GM23338 (cell line): ENCODE measurements around the gene DESI1. TPM values are rescaled to one million over a fixed set of nuclear protein-coding genes. Genes with fewer than 3 reads are reported as not detected.
"Not testable (repeated sequence)": the region's sequence is repeated elsewhere in the genome, so short reads cannot be mapped to it uniquely, and the experiment has no call there.

Experiments used
- ATAC-seq: fragments of 200-7000 bp; cut with Tn5 transposase; 3 replicates; pipeline ENCODE4 v1.9.1; 2020
- DNase-seq: peaks from one replicate; pipeline ENCODE4 v3.0.0-alpha.2; 2015; ENCODE audit warnings: low spot score
- H2AFZ ChIP-seq: fragments of 200-600 bp; sonication (generic); 2 replicates; pipeline ENCODE4 v1.8.0; 2016; ENCODE audit warnings: antibody characterized with exemption, mild to moderate bottlenecking, moderate library complexity
- H3F3A ChIP-seq: fragments of 200-600 bp; sonication (generic); replicated peaks from 2 replicates; pipeline ENCODE4 v1.8.0; 2017; ENCODE audit warnings: antibody characterized with exemption, mixed run types, low read depth
- H3K27ac ChIP-seq: fragments of 200-600 bp; sonication (generic); 2 replicates; pipeline ENCODE4 v1.6.1; 2016; ENCODE audit warnings: low read depth
- H3K27me3 ChIP-seq: fragments of 200-600 bp; sonication (generic); 2 replicates; pipeline ENCODE4 v1.8.0; 2016; ENCODE audit warnings: mild to moderate bottlenecking, mixed run types, moderate library complexity; ENCODE audit not compliant: insufficient read depth
- H3K36me3 ChIP-seq: fragments of 200-600 bp; sonication (generic); 2 replicates; pipeline ENCODE4 v1.8.0; 2016; ENCODE audit warnings: mild to moderate bottlenecking; ENCODE audit not compliant: insufficient read depth
- H3K4me1 ChIP-seq: fragments of 200-600 bp; sonication (generic); 2 replicates; pipeline ENCODE4 v1.8.0; 2016; ENCODE audit warnings: mild to moderate bottlenecking, moderate library complexity; ENCODE audit not compliant: insufficient read depth
- H3K4me2 ChIP-seq: fragments of 200-600 bp; sonication (generic); 2 replicates; pipeline ENCODE4 v1.7.1; 2017; ENCODE audit warnings: mixed run types
- H3K4me3 ChIP-seq: fragments of 200-600 bp; sonication (generic); 2 replicates; pipeline ENCODE4 v1.6.1; 2016; ENCODE audit warnings: mixed run types
- H3K79me2 ChIP-seq: fragments of 200-600 bp; sonication (generic); replicated peaks from 2 replicates; pipeline ENCODE4 v1.8.0; 2017; ENCODE audit warnings: mild to moderate bottlenecking; ENCODE audit not compliant: insufficient read depth
- H3K9me2 ChIP-seq: fragments of 200-600 bp; sonication (generic); 2 replicates; pipeline ENCODE4 v1.8.0; 2017; ENCODE audit not compliant: insufficient read depth
- H4K20me1 ChIP-seq: fragments of 200-600 bp; sonication (generic); replicated peaks from 2 replicates; pipeline ENCODE4 v1.8.0; 2017; ENCODE audit warnings: mild to moderate bottlenecking; ENCODE audit not compliant: insufficient read depth
- H3K27ac Mint-ChIP-seq: 2 replicates; pipeline ENCODE4 v1.8.0; 2020; ENCODE audit warnings: inconsistent platforms, mild to moderate bottlenecking, moderate library complexity, mixed read lengths
- H3K27me3 Mint-ChIP-seq: 3 replicates; pipeline ENCODE4 v1.8.0; 2022; ENCODE audit warnings: low read depth, mild to moderate bottlenecking, moderate library complexity, mixed read lengths, inconsistent platforms; ENCODE audit not compliant: insufficient read depth, poor library complexity
- H3K36me3 Mint-ChIP-seq: 3 replicates; pipeline ENCODE4 v1.8.0; 2021; ENCODE audit warnings: low read depth, mild to moderate bottlenecking, inconsistent platforms, moderate library complexity, mixed read lengths
- H3K4me1 Mint-ChIP-seq: 3 replicates; pipeline ENCODE4 v1.8.0; 2020; ENCODE audit warnings: mild to moderate bottlenecking, inconsistent platforms, mixed read lengths
- H3K4me3 Mint-ChIP-seq: 3 replicates; pipeline ENCODE4 v1.8.0; 2021; ENCODE audit warnings: moderate library complexity, mild to moderate bottlenecking, inconsistent platforms, mixed read lengths
- H3K9me3 Mint-ChIP-seq: 3 replicates; pipeline ENCODE4 v1.8.0; 2020; ENCODE audit warnings: moderate library complexity, mild to moderate bottlenecking, inconsistent platforms, mixed read lengths
- CREB1 ChIP-seq: fragments of 250-450 bp; sonication (Bioruptor Pico); IDR thresholded peaks from 2 replicates; pipeline ENCODE4 v1.5.0; 2020; ENCODE audit warnings: low read depth, mild to moderate bottlenecking, moderate library complexity
- ZNF114 ChIP-seq: fragments of 250-450 bp; sonication (Bioruptor Pico); IDR thresholded peaks from 2 replicates; pipeline ENCODE4 v1.5.0; 2020; ENCODE audit warnings: mild to moderate bottlenecking, moderate library complexity
- ZNF331 ChIP-seq: fragments of 250-450 bp; sonication (Bioruptor Pico); IDR thresholded peaks from 2 replicates; pipeline ENCODE4 v1.5.0; 2020; ENCODE audit warnings: low read depth, mild to moderate bottlenecking, moderate library complexity
- polyA plus RNA-seq: library from polyadenylated mRNA; unstranded; fragments of >200 nt; fragmentation: Nextera tagmentation; extraction: Ambion mirVana; gene quantifications from 2 replicates; pipeline ENCODE4 v1.2.1, GENCODE V29; 2016
- total RNA-seq: library from RNA; depleted of rRNA; stranded (reverse); fragments of >200 nt; shearing (Covaris generic); gene quantifications from 2 replicates; pipeline ENCODE4 v1.2.3, GENCODE V29; 2014
- TF ChIP-seq, protein P1 (sequence below): IDR thresholded peaks from 2 replicates; pipeline ENCODE4 v1.6.1; 2016; ENCODE audit warnings: antibody characterized with exemption
- TF ChIP-seq, protein P2 (sequence below): fragments of 250-450 bp; sonication (Bioruptor Pico); IDR thresholded peaks from 2 replicates; pipeline ENCODE4 v1.5.0; 2020; ENCODE audit warnings: mild to moderate bottlenecking, moderate library complexity

Gene DESI1
- total and polyA plus RNA-seq, 2 experiments from 2014 or later: 33.7 to 53.8 TPM

DNA sequence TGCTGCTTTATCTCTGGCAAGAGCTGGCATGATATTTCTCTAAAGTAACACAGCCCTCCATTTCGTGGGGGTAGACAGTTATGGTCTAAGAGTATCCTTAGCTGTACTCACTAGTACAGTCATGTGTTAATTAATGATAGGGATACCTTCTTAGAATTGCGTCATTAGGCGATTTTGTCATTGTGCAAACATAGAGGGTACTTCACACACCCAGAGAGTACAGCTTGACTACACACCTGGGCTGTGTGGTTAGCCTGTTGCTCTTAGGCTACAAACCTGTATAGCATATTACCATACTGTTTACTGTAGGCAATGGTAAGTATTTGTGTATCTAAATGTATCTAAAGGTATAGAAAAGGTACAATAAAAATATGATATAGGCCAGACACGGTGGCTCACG lies 17.3 kb upstream of the DESI1 start (continued):
- TF ChIP-seq, protein P1, sequence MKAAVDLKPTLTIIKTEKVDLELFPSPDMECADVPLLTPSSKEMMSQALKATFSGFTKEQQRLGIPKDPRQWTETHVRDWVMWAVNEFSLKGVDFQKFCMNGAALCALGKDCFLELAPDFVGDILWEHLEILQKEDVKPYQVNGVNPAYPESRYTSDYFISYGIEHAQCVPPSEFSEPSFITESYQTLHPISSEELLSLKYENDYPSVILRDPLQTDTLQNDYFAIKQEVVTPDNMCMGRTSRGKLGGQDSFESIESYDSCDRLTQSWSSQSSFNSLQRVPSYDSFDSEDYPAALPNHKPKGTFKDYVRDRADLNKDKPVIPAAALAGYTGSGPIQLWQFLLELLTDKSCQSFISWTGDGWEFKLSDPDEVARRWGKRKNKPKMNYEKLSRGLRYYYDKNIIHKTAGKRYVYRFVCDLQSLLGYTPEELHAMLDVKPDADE: no peak
- TF ChIP-seq ZNF114 (no peak), CREB1 (CRISPR knock-in tag) (no peak), ZNF331 (CRISPR knock-in tag) (no peak)
- TF ChIP-seq, protein P2, sequence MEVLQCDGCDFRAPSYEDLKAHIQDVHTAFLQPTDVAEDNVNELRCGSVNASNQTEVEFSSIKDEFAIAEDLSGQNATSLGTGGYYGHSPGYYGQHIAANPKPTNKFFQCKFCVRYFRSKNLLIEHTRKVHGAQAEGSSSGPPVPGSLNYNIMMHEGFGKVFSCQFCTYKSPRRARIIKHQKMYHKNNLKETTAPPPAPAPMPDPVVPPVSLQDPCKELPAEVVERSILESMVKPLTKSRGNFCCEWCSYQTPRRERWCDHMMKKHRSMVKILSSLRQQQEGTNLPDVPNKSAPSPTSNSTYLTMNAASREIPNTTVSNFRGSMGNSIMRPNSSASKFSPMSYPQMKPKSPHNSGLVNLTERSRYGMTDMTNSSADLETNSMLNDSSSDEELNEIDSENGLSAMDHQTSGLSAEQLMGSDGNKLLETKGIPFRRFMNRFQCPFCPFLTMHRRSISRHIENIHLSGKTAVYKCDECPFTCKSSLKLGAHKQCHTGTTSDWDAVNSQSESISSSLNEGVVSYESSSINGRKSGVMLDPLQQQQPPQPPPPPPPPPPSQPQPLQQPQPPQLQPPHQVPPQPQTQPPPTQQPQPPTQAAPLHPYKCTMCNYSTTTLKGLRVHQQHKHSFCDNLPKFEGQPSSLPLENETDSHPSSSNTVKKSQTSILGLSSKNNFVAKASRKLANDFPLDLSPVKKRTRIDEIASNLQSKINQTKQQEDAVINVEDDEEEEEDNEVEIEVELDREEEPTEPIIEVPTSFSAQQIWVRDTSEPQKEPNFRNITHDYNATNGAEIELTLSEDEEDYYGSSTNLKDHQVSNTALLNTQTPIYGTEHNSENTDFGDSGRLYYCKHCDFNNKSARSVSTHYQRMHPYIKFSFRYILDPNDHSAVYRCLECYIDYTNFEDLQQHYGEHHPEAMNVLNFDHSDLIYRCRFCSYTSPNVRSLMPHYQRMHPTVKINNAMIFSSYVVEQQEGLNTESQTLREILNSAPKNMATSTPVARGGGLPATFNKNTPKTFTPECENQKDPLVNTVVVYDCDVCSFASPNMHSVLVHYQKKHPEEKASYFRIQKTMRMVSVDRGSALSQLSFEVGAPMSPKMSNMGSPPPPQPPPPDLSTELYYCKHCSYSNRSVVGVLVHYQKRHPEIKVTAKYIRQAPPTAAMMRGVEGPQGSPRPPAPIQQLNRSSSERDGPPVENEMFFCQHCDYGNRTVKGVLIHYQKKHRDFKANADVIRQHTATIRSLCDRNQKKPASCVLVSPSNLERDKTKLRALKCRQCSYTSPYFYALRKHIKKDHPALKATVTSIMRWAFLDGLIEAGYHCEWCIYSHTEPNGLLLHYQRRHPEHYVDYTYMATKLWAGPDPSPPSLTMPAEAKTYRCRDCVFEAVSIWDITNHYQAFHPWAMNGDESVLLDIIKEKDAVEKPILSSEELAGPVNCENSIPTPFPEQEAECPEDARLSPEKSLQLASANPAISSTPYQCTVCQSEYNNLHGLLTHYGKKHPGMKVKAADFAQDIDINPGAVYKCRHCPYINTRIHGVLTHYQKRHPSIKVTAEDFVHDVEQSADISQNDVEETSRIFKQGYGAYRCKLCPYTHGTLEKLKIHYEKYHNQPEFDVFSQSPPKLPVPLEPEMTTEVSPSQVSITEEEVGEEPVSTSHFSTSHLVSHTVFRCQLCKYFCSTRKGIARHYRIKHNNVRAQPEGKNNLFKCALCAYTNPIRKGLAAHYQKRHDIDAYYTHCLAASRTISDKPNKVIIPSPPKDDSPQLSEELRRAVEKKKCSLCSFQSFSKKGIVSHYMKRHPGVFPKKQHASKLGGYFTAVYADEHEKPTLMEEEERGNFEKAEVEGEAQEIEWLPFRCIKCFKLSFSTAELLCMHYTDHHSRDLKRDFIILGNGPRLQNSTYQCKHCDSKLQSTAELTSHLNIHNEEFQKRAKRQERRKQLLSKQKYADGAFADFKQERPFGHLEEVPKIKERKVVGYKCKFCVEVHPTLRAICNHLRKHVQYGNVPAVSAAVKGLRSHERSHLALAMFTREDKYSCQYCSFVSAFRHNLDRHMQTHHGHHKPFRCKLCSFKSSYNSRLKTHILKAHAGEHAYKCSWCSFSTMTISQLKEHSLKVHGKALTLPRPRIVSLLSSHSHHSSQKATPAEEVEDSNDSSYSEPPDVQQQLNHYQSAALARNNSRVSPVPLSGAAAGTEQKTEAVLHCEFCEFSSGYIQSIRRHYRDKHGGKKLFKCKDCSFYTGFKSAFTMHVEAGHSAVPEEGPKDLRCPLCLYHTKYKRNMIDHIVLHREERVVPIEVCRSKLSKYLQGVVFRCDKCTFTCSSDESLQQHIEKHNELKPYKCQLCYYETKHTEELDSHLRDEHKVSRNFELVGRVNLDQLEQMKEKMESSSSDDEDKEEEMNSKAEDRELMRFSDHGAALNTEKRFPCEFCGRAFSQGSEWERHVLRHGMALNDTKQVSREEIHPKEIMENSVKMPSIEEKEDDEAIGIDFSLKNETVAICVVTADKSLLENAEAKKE (CRISPR knock-in tag): no peak

DNA sequence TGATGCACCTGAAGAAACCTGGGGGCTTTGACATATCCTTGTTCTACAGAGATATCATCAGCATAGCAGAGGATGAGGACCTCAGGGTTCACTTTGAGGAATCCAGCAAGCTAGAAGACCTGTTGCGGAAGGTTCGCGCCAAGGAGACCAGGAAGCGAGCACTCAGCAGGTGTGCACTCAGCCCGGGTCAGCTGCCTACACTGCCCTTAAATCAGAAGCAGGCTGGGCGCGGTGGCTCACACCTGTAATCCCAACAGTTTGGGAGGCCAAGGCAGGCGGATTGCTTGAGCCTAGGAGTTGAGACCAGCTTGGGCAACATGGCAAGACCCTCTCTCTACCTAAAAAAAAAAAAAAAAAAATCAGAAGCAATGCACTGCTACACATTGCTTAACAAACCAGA lies 16.8 kb upstream of the DESI1 start:
- not testable (repeated sequence) for H3K4me1 Mint-ChIP-seq, H3F3A ChIP-seq, H3K9me3 Mint-ChIP-seq, DNase-seq, H2AFZ ChIP-seq, H3K27me3 Mint-ChIP-seq, H3K4me1 ChIP-seq, ATAC-seq, H3K27me3 ChIP-seq, H3K4me2 ChIP-seq, H3K9me2 ChIP-seq, H3K4me3 Mint-ChIP-seq, H3K27ac Mint-ChIP-seq, H3K4me3 ChIP-seq, H3K27ac ChIP-seq
- Histone ChIP-seq H3K79me2 (peaks cover 58% of the 10 kb centered on the region), H4K20me1 (peaks cover 36% of the 10 kb centered on the region), H3K36me3 (peaks cover 71% of the 10 kb centered on the region)
- H3K36me3 Mint-ChIP-seq: peaks cover 91% of the 10 kb centered on the region
